ENCODE measurements around the gene AHCYL1. TPM values are rescaled to one million over a fixed set of nuclear protein-coding genes. Genes with fewer than 3 reads are reported as not detected.

AHCYL1 gene
- total RNA-seq, 1 donor from 2014 or later: 65.5 TPM

DNA sequence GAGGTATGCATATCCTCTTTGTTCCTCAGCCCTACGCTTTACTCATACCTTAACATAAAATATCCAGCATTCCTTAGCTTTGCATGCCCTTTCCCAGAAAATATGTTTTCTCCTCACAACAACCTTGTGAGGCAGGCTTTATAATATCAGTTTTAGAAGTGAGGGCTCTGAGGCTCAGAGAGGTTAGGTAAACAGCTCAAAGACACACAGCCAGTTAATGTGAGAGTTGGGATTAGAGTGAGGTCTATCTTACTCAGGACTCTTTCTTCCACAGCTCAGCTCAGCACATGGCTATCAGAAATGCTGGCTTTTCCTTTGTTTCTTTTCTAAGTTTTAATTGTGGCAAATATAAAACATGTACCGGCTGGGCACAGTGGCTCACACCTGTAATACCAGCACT is 46.0 kb upstream of the AHCYL1 start:
- no peak overlapping the region for H3K27ac ChIP-seq
- H2AFZ ChIP-seq (replicated peaks): no peak overlapping the region
- no peak for DNase-seq (ENCODE audit: low spot score)
- H3K4me3 Mint-ChIP-seq: no peak overlapping the region
- H3F3A ChIP-seq (ENCODE audit: low read depth): no peaks in the 10 kb centered on the region
- H3K36me3 ChIP-seq: no peaks in the 10 kb centered on the region
- no peaks in the 10 kb centered on the region for H3K27me3 ChIP-seq
- peaks cover 5% of the 10 kb centered on the region for H3K4me1 ChIP-seq
- H3K4me3 ChIP-seq: no peak overlapping the region
- peaks cover 8% of the 10 kb centered on the region for H3K9me3 ChIP-seq (ENCODE audit: low read depth)
- peaks cover 5% of the 10 kb centered on the region for H3K27me3 Mint-ChIP-seq (ENCODE audit: insufficient read depth, low read depth)
- peaks cover 38% of the 10 kb centered on the region for H3K9me3 Mint-ChIP-seq
- H3K27ac Mint-ChIP-seq: no peak overlapping the region
- peaks cover 5% of the 10 kb centered on the region for H3K36me3 Mint-ChIP-seq
- no peaks in the 10 kb centered on the region for H3K79me2 ChIP-seq (ENCODE audit: low read depth)
- H4K20me1 ChIP-seq (ENCODE audit: low read depth): no peaks in the 10 kb centered on the region
- no peak overlapping the region for H3K9ac ChIP-seq
- H3K4me2 ChIP-seq: no peak overlapping the region
- no peaks in the 10 kb centered on the region for H3K4me1 Mint-ChIP-seq
- TF ChIP-seq EZH2 (IDR thresholded peaks at IDR 0.05) (no peak), EZH2phosphoT487 (IDR thresholded peaks at IDR 0.05) (no peak)
- TF ChIP-seq, protein P1, sequence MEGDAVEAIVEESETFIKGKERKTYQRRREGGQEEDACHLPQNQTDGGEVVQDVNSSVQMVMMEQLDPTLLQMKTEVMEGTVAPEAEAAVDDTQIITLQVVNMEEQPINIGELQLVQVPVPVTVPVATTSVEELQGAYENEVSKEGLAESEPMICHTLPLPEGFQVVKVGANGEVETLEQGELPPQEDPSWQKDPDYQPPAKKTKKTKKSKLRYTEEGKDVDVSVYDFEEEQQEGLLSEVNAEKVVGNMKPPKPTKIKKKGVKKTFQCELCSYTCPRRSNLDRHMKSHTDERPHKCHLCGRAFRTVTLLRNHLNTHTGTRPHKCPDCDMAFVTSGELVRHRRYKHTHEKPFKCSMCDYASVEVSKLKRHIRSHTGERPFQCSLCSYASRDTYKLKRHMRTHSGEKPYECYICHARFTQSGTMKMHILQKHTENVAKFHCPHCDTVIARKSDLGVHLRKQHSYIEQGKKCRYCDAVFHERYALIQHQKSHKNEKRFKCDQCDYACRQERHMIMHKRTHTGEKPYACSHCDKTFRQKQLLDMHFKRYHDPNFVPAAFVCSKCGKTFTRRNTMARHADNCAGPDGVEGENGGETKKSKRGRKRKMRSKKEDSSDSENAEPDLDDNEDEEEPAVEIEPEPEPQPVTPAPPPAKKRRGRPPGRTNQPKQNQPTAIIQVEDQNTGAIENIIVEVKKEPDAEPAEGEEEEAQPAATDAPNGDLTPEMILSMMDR (IDR thresholded peaks at IDR 0.05): no peak

DNA sequence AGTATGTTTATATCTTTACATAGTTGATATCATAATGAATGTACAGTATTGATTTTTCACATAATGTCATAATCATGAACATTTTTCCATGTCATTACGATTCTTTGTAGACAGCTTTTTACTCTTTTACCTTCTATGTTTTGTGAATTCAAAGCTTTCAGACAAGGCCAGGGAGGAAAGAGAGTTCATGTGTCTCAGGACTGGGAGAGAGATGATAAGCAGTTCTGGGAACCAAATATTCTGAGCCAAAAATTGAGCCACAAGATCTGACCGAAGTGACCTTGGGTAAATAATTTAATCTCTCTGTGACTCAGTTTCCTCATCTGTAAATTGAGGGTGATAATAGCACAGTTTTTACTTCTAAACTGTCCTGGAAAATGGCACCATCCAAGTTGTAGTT is 42.1 kb upstream of the AHCYL1 start:
- Histone ChIP-seq H3K9ac (no peak overlapping the region), H4K20me1 (ENCODE audit: low read depth) (no peaks in the 10 kb centered on the region), H3K79me2 (ENCODE audit: low read depth) (no peaks in the 10 kb centered on the region), H2AFZ (replicated peaks) (no peak overlapping the region), H3K36me3 (no peaks in the 10 kb centered on the region), H3K4me3 (no peak overlapping the region), H3F3A (ENCODE audit: low read depth) (no peaks in the 10 kb centered on the region), H3K9me3 (ENCODE audit: low read depth) (peaks cover 6% of the 10 kb centered on the region), H3K27ac (no peak overlapping the region), H3K4me1 (no peaks in the 10 kb centered on the region), H3K27me3 (no peaks in the 10 kb centered on the region), H3K4me2 (no peak overlapping the region)
- H3K4me1 Mint-ChIP-seq: no peaks in the 10 kb centered on the region
- peaks cover 2% of the 10 kb centered on the region for H3K27me3 Mint-ChIP-seq (ENCODE audit: insufficient read depth, low read depth)
- H3K9me3 Mint-ChIP-seq: peaks cover 18% of the 10 kb centered on the region
- no peak overlapping the region for H3K4me3 Mint-ChIP-seq
- H3K27ac Mint-ChIP-seq: no peak overlapping the region
- peaks cover 3% of the 10 kb centered on the region for H3K36me3 Mint-ChIP-seq
- no peak for DNase-seq (ENCODE audit: low spot score)
- TF ChIP-seq, protein P1 (IDR thresholded peaks at IDR 0.05): no peak
- TF ChIP-seq EZH2 (IDR thresholded peaks at IDR 0.05): no peak
- no peak for TF ChIP-seq EZH2phosphoT487 (IDR thresholded peaks at IDR 0.05)

DNA sequence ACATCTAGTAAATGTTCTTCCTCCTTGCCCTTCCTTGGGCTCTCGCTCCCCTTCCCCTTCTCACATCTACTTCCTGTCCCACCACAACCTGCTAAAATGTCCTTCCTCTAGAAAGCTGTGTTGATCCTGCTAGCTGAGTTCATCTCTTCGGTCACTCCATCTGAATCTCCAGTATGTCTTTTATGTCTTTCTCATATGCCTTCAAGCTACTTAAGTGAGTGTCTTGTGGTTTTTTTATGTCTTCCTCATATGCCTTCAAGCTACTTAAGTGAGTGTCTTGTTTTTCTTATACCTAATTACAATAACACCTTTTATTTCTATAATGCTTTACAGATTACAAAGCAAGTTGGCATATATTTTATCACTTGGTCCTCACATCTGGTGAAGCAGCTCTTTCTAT is 40.0 kb upstream of the AHCYL1 start:
- H3K9me3 Mint-ChIP-seq: peaks cover 2% of the 10 kb centered on the region
- peaks cover 2% of the 10 kb centered on the region for H3K27me3 Mint-ChIP-seq (ENCODE audit: insufficient read depth, low read depth)

More for the DNA sequence above, 40.0 kb upstream of the AHCYL1 start:
- no peak overlapping the region for H3K27ac Mint-ChIP-seq
- no peaks in the 10 kb centered on the region for H3K27me3 ChIP-seq
- H3K36me3 ChIP-seq: no peaks in the 10 kb centered on the region
- peaks cover 8% of the 10 kb centered on the region for H3K4me1 ChIP-seq
- no peak for DNase-seq (ENCODE audit: low spot score)
- no peaks in the 10 kb centered on the region for H3F3A ChIP-seq (ENCODE audit: low read depth)
- no peak overlapping the region for H3K4me2 ChIP-seq
- H2AFZ ChIP-seq (replicated peaks): no peak overlapping the region
- no peak overlapping the region for H3K27ac ChIP-seq
- peaks cover 6% of the 10 kb centered on the region for H3K4me1 Mint-ChIP-seq
- no peak overlapping the region for H3K4me3 Mint-ChIP-seq
- no peaks in the 10 kb centered on the region for H3K36me3 Mint-ChIP-seq
- H4K20me1 ChIP-seq (ENCODE audit: low read depth): no peaks in the 10 kb centered on the region
- TF ChIP-seq EZH2 (IDR thresholded peaks at IDR 0.05): no peak
- TF ChIP-seq EZH2phosphoT487 (IDR thresholded peaks at IDR 0.05): no peak
- TF ChIP-seq, protein P1 (IDR thresholded peaks at IDR 0.05): no peak
- H3K4me3 ChIP-seq: no peak overlapping the region
- no peak overlapping the region for H3K9ac ChIP-seq
- no peaks in the 10 kb centered on the region for H3K9me3 ChIP-seq (ENCODE audit: low read depth)
- H3K79me2 ChIP-seq (ENCODE audit: low read depth): no peaks in the 10 kb centered on the region

Measured in neural progenitor cell (in vitro differentiated cells).